Tibial nerve (tissue), 4 donors: ENCODE results near the gene SIK2. TPM values are rescaled to one million over a fixed set of nuclear protein-coding genes. Genes with fewer than 3 reads are reported as not detected.

Source experiments
- DNase-seq, 2 donors: peaks; one replicate each; pipeline ENCODE4 v3.0.0-alpha.2; 2019; ENCODE audit warnings: low spot score in 2 of 2
- H3K27ac ChIP-seq, 4 donors: fragments of 200-600 bp; sonication (generic) in 3 of 4; one replicate each; pipeline ENCODE4 v1.5.1; 2017 to 2019; ENCODE audit warnings: mild to moderate bottlenecking in 1 of 4
- H3K27me3 ChIP-seq, 2 donors: fragments of 200-600 bp; sonication (generic) in 1 of 2; one replicate each; pipeline versions ENCODE4 v1.5.1 to v1.6.0; 2017 to 2019
- H3K36me3 ChIP-seq, 3 donors: fragments of 200-600 bp; sonication (generic); one replicate each; pipeline ENCODE4 v1.5.1; 2018 to 2019
- H3K4me1 ChIP-seq, 4 donors: fragments of 200-600 bp; sonication (generic) in 3 of 4; one replicate each; pipeline ENCODE4 v1.5.1; 2017 to 2019
- H3K4me3 ChIP-seq, 4 donors: fragments of 200-600 bp; sonication (generic) in 3 of 4; one replicate each; pipeline ENCODE4 v1.5.1; 2017 to 2019; ENCODE audit warnings: mild to moderate bottlenecking in 1 of 4, moderate library complexity in 1 of 4
- H3K9me3 ChIP-seq, 4 donors: fragments of 200-600 bp; sonication (generic) in 3 of 4; one replicate each; pipeline ENCODE4 v1.5.1; 2017 to 2019
- CTCF ChIP-seq, 5 experiments: fragments of 200-600 bp in 3 of 5; fragments of 450-650 bp in 2 of 5; sonication (generic) in 3 of 5; IDR thresholded peaks; one replicate each; pipeline ENCODE4 v1.5.1; 2016 to 2019; ENCODE audit warnings: antibody characterized with exemption in 5 of 5, mild to moderate bottlenecking in 3 of 5, moderate library complexity in 2 of 5
- EP300 ChIP-seq, 2 donors: sonication (generic); formaldehyde crosslinking; IDR thresholded peaks; one replicate each; pipeline ENCODE4 v1.6.1; 2017; ENCODE audit warnings: antibody characterized with exemption in 2 of 2, mild to moderate bottlenecking in 1 of 2
- POLR2A ChIP-seq, 2 donors: fragments of 450-650 bp; IDR thresholded peaks; one replicate each; pipeline ENCODE4 v1.6.1; 2017; ENCODE audit warnings: antibody characterized with exemption in 2 of 2, mild to moderate bottlenecking in 2 of 2, moderate library complexity in 2 of 2
- WGBS, 2 donors: methylation state at CpG; one replicate each; pipeline ENCODE4 v1.1.5; 2018; 5-methylcytosine and 5-hydroxymethylcytosine counted together
- total RNA-seq, 4 donors: library from RNA; depleted of rRNA; stranded (reverse); fragments of >200 nt; gene quantifications; one replicate each; pipeline ENCODE4 v1.1.0, GENCODE V29; 2016

The SIK2 gene
- total RNA-seq, 4 donors from 2014 or later: 19.7 to 27.6 (median 24.1) TPM

DNA sequence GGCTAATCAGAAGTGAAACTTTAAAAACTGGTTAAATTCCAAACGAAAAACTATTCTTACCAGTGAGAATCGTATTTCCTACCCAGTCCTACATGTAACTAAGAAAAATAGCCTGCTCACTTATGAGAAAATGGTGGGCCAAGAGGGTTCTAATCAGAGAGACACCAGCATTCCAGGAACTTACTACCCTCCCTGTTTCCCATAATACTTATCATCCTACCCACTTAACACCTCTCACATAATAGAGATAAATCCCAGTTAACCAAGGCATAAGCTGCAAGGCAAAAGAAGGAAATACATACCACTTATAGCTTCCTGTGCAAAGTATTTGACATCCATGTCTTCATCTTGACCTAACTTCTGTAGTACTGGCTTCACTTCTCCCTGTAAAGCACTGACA is 139.5 kb downstream of the SIK2 start:
- no peak for DNase-seq
- no peak for TF ChIP-seq EP300 (IDR thresholded peaks at IDR 0.05)
- no peak for TF ChIP-seq CTCF (IDR thresholded peaks at IDR 0.05)
- TF ChIP-seq POLR2A (IDR thresholded peaks at IDR 0.05): no peak
- no peaks in the 10 kb centered on the region for H3K27me3 ChIP-seq
- peaks cover 0 to 50% (median 26%) of the 10 kb centered on the region in 4 donors for H3K4me1 ChIP-seq
- no peak overlapping the region for H3K4me3 ChIP-seq
- no peaks in the 10 kb centered on the region for H3K9me3 ChIP-seq
- H3K36me3 ChIP-seq: peaks cover 0 to 42% (median 7%) of the 10 kb centered on the region in 3 donors
- no peak overlapping the region for H3K27ac ChIP-seq
- WGBS, 2 donors: 89 to 91% methylated on average over 2 of the region's 2 CpGs

DNA sequence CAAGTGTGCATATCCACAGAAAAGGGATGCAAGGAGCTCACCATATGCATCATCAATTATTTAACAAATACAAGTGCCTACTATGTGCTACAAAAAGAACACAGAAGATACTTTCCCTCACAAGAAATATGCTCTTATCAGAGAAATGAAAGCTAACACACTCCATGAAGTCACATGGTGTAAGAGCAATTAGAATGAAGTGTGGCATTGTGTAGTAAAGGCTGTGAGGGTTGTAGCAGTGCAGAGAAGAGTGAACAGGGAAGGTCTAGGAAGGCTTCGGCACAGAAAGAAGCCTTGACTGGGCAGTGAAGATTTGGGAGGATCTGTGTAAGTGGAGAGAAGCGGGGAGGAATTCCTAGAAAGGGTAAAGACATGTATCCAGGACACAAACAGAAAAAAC is 141.5 kb downstream of the SIK2 start:
- TF ChIP-seq CTCF (IDR thresholded peaks at IDR 0.05) (no peak), POLR2A (IDR thresholded peaks at IDR 0.05) (no peak), EP300 (IDR thresholded peaks at IDR 0.05) (no peak)
- WGBS, 2 donors: 63 to 74% methylated on average over 2 of the region's 2 CpGs
- DNase-seq: no peak
- Histone ChIP-seq H3K4me1 (peaks cover 0 to 30% (median 11%) of the 10 kb centered on the region in 4 donors), H3K4me3 (no peak overlapping the region), H3K27ac (peak overlapping the region in 2 of 4 donors; percentile 54 to 76), H3K27me3 (no peaks in the 10 kb centered on the region), H3K9me3 (no peaks in the 10 kb centered on the region), H3K36me3 (peaks cover 0 to 61% (median 9%) of the 10 kb centered on the region in 3 donors)

DNA sequence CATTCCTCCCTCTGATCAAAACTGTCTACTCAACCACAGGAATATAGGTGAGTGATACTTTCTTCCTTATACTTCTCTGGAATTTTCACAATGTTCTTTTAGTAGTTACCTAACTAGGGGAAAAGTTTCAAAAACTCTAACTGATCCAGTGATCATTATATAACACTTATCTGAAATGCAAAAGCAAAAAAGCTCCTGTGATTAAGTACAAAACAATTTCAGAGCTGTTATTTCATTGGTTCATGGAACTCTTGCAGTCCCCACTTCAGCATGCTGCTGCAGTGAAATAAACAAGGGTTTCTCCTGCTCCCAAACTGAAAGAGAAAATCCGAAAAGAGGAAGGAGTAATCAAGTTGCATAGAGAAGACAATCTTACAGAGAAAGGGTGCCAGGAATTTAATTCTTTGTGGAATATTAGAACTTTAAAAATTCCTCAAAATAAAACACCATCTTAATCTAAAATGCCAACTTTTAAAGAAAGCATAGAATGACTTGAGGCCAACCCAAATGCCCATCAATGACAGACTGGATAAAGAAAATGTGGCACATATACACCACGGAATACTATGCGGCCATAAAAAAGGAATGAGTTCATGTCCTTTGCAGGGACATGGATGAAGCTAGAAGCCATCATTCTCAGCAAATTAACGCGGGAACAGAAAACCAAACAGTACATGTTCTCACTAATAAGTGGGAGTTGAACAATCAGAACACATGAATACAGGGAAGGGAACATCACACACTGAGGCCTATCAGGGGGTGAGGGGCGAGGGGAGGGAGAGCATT is 143.7 kb downstream of the SIK2 start:
- Histone ChIP-seq H3K9me3 (no peaks in the 10 kb centered on the region), H3K4me3 (no peak overlapping the region), H3K36me3 (peaks cover 0 to 75% (median 9%) of the 10 kb centered on the region in 3 donors), H3K27ac (peak overlapping the region in 2 of 4 donors; percentile 69 to 76), H3K4me1 (peaks cover 0 to 23% (median 11%) of the 10 kb centered on the region in 4 donors), H3K27me3 (no peaks in the 10 kb centered on the region)
- TF ChIP-seq EP300 (IDR thresholded peaks at IDR 0.05): no peak
- no peak for TF ChIP-seq POLR2A (IDR thresholded peaks at IDR 0.05)
- TF ChIP-seq CTCF (IDR thresholded peaks at IDR 0.05): no peak
- 85 to 89% methylated on average over 6 of the region's 6 CpGs for WGBS, 2 donors
- DNase-seq: no peak

DNA sequence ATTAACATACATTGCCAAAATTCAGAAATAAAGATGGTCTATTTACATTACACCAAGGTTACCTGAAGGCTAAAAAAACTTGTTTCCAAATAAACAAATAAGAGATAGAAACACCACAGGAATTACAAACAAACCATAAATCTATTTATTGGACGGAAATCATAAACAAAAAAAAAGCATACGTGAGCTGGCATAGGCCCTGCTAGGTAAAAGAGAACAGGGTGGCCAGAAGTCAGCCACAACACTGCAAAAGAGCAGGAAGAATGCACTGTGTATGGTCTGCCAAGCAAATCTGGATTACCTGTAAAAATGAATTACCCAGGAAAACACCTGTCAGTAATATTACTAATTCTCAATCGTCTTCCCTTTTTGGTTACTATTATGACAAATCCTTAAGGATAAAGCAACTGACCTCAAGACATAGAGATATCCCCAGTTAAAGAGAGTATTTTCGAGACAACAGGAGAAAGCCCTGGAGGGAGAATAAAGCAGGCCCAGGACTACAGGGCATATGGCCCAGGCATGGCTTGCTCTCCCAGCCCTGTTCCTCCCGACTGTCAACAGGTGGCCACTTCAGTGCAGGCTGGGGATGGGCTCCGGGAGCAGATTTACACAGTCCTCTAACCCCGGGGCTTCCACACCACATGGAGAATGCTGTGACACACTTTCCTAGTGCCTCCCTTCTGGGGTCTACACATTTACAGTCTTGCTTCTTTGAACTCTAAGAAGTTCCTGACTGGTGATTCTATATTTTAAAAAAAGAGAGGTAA is 146.0 kb downstream of the SIK2 start:
- H3K36me3 ChIP-seq: peaks cover 3 to 80% (median 10%) of the 10 kb centered on the region in 3 donors
- no peaks in the 10 kb centered on the region for H3K27me3 ChIP-seq
- TF ChIP-seq EP300 (IDR thresholded peaks at IDR 0.05) (no peak), POLR2A (IDR thresholded peaks at IDR 0.05) (no peak), CTCF (IDR thresholded peaks at IDR 0.05) (no peak)
- 74 to 77% methylated on average over 7 of the region's 7 CpGs for WGBS, 2 donors
- H3K27ac ChIP-seq: no peak overlapping the region
- H3K4me3 ChIP-seq: no peak overlapping the region
- DNase-seq: no peak
- H3K4me1 ChIP-seq: peaks cover 0 to 23% (median 11%) of the 10 kb centered on the region in 4 donors
- no peaks in the 10 kb centered on the region for H3K9me3 ChIP-seq

DNA sequence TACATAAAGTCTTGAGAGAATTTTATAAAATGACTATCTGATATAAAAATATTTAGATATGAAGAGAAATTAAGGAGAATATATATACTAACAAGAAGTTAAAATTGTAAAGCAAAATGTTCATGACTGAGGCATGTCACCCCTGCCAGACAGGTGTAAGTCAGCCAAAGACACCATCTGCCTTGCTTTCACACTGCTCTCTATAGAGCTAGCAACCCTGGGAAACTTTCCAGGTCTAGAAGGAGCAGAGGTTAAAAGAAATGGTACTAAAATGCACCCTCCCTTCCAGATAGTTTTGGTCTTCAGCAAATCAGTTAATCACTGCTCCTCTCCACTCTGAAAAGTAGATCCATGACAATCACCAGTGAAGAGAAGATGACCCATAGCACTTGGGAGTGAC is 147.4 kb downstream of the SIK2 start:
- DNase-seq: no peak
- Histone ChIP-seq H3K4me1 (peaks cover 0 to 13% (median 8%) of the 10 kb centered on the region in 4 donors), H3K4me3 (no peak overlapping the region), H3K27ac (no peak overlapping the region), H3K9me3 (no peaks in the 10 kb centered on the region), H3K27me3 (no peaks in the 10 kb centered on the region), H3K36me3 (peaks cover 3 to 84% (median 21%) of the 10 kb centered on the region in 3 donors)
- TF ChIP-seq CTCF (IDR thresholded peaks at IDR 0.05) (no peak), POLR2A (IDR thresholded peaks at IDR 0.05) (no peak), EP300 (IDR thresholded peaks at IDR 0.05) (no peak)
